A673 (cell line): ENCODE measurements around the gene RHBDD2.

ENCODE experiments used
- EZH2 ChIP-seq: fragments of 200-600 bp; sonication (generic); IDR thresholded peaks from 2 replicates; pipeline ENCODE4 v1.6.1; 2017; ENCODE audit warnings: borderline replicate concordance, low read depth, mild to moderate bottlenecking, mixed read lengths, antibody characterized with exemption, low read length; ENCODE audit not compliant: poor library complexity, severe bottlenecking
- TF ChIP-seq, protein P1 (sequence below): fragments of 300-800, 200-600 bp; sonication (generic); conservative IDR thresholded peaks from 2 replicates; pipeline ENCODE4 v1.5.1; 2017; ENCODE audit warnings: low read depth, mild to moderate bottlenecking, antibody characterized with exemption, low read length, moderate library complexity, mixed read lengths

DNA sequence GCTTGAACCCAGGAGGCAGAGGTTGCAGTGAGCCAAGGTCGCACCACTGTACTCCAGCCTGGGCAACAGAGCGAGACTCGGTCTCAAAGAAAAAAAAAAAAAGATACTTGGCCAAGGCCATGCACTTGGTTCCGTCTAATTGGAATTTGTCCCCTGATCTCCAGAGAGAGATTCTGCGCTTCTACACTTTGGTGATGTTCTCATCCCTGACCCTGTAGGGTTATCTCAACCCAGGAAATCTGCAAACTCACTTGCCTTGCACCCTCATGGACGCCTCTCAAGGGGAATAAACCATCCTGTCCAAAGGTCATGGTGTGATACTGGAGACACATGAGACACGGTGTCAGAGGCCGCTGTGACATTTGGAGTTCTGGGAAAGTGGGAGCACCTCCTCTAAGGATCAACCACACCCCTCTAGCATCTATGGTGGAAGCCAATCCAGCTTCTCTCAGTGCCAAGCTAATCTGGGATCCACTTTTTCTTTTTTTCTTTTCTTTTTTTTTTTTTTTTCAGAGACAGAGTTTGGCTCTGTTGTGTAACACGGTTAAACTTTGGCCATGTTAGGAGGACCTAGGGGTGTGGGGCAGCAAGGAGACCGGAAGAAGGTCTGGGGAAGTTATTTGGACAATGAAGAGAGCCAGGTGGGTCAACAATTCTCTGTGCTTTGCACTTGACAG lies 28.3 kb downstream of the RHBDD2 start:
- TF ChIP-seq, protein P1, sequence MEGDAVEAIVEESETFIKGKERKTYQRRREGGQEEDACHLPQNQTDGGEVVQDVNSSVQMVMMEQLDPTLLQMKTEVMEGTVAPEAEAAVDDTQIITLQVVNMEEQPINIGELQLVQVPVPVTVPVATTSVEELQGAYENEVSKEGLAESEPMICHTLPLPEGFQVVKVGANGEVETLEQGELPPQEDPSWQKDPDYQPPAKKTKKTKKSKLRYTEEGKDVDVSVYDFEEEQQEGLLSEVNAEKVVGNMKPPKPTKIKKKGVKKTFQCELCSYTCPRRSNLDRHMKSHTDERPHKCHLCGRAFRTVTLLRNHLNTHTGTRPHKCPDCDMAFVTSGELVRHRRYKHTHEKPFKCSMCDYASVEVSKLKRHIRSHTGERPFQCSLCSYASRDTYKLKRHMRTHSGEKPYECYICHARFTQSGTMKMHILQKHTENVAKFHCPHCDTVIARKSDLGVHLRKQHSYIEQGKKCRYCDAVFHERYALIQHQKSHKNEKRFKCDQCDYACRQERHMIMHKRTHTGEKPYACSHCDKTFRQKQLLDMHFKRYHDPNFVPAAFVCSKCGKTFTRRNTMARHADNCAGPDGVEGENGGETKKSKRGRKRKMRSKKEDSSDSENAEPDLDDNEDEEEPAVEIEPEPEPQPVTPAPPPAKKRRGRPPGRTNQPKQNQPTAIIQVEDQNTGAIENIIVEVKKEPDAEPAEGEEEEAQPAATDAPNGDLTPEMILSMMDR = no peak
- TF ChIP-seq EZH2 = no peak
